PC-9 (cell line): Measurements from ENCODE around the gene ACKR2.

Experiments used
- CTCF ChIP-seq: fragments of 200-600 bp; sonication (generic); conservative IDR thresholded peaks from 2 replicates; pipeline ENCODE4 v1.6.1; 2017; ENCODE audit warnings: mixed run types, antibody characterized with exemption, mild to moderate bottlenecking, moderate library complexity
- EZH2 ChIP-seq: fragments of 200-600 bp; sonication (generic); IDR thresholded peaks from 2 replicates; pipeline ENCODE4 v1.8.0; 2017; ENCODE audit warnings: antibody characterized with exemption, low read depth

- TF ChIP-seq CTCF (no peak), EZH2 (no peak)
These were observed 17.8 kb downstream of the ACKR2 start for GRCh38 chr3:42827023-42827422.
